OCI-LY3 (cell line): ENCODE measurements around the gene B4GALT1.

Experiments
- CTCF ChIP-seq: fragments of 200-600, 300-600 bp; sonication (generic); IDR thresholded peaks from 2 replicates; pipeline ENCODE4 v1.5.1; 2014; ENCODE audit warnings: antibody characterized with exemption, low read length, low read depth
- EZH2phosphoT487 ChIP-seq: fragments of 200-600 bp; shearing (Covaris generic); IDR thresholded peaks from 2 replicates; pipeline ENCODE4 v1.6.1; 2018; ENCODE audit warnings: antibody characterized with exemption, mixed run types, low read depth

DNA sequence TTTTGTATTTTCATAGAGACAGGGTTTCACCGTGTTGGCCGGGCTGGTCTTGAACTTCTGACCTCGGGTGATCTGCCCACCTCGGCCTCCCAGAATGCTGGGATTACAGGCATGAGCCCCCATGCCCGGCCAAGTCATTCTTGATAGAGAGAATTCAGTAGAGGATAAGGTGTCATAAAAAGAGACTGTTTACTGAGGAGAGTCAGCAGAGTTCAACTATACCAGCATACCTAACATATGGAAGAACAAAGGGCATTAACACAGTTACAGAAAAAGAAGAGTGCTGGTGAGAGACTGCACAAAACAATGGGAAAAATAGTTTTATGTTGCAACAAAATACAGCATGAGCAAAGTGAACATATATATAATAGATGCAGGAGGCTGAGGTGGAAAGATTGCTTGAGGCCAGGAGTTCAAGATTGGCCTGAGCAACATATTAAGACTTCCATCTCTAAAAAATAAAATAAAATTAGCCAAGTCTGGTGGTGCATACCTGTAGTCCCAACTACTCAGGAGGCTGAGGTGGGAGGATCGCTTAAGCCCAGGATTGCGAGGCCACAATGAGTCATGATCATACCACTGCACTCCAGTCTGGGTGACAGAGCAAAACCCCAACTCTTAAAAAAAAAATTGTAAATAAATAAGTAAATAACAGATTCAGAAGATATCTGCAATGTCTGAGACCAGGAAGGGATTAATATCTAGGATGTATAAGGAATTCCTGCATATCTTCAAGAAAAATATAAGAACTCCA lies 19.5 kb downstream of the B4GALT1 start:
- TF ChIP-seq CTCF (no peak), EZH2phosphoT487 (no peak)
